GM21367 (cell line): ENCODE results near the gene SPATS2.
"Not testable (repeated sequence)": the region's sequence is repeated elsewhere in the genome, so short reads cannot be mapped to it uniquely, and the experiment has no call there.

Experiments used
- ATAC-seq: cut with Tn5 transposase; IDR thresholded peaks from one replicate; pipeline ENCODE4 v1.9.1; 2021; ENCODE audit not compliant: unreplicated experiment

SPATS2 gene

DNA sequence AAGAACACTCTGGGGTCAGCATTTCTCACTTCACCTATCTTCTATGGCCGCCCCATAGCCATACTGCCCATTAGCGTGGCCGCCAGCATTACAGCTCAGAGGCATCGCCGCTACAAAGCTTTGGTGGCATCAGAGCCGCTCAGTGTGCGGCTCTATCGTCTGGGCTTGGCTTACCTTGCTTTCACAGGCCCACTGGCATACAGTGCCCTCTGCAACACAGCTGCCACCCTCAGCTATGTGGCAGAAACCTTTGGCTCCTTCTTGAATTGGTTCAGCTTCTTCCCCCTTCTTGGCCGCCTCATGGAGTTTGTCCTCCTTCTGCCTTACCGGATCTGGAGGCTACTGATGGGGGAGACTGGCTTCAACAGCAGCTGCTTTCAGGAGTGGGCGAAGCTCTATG, 18.0 kb upstream of the SPATS2 start:
- ATAC-seq, result no peak

- ATAC-seq, result no peak
Observed at GRCh38 chr12:49352351-49352750, 14.9 kb upstream of the SPATS2 start.

DNA sequence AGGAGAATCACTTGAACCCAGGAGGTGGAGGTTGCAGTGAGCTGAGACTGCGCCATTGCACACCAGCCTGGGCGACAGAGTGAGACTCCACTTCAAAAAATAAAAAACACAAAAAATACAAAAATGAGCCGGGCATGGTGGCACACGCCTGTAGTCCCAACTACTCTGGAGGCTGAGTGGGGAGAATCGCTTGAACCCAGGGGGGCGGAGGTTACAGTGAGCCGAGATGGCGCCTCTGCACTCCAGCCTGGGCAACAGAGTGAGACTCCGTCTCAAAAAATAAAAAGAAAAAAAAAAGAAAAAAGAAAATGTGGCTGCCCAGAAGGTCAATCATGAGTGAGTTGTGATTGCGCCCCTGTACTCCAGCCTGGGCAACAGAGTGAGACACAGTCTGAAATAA, 11.3 kb upstream of the SPATS2 start:
- no peak for ATAC-seq

GRCh38 chr12:49357103-49357678, 10.1 kb upstream of the SPATS2 start:
- ATAC-seq, result no peak

DNA sequence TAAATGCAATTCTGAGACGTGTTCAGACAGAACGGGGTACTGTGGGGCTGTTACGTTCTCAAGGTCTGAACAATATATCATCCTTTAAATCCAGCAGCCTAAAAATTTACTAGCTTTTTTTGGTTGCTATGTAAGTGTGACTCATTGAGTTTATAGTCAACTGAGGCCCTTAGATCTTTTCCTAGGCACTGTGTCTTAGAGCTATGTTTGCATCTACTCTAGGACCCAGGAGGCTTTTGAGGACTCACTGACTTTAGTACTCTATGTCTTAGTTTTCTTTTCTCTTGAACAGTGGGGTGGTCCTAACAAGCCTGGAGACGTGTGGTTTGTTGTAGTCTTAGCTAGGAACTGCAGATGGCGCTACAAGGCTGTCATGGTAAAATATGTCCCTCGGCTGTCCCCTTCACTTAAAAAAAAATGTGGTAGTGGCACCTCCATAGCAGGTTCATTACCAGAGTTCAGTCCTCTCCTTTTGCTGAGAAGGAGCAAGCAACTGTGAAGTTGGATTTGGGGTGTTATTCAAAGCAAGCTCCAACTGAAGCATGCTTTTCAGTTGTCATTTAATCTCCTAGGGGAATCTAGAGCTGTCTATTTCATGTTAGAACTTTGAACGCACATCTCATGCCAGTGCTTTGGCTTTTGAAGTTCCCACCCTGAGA, 8.7 kb upstream of the SPATS2 start:
- no peak for ATAC-seq

GRCh38 chr12:49359671-49360070, 7.6 kb upstream of the SPATS2 start:
- ATAC-seq, result no peak

GRCh38 chr12:49362077-49362476, 5.2 kb upstream of the SPATS2 start:
- no peak for ATAC-seq

- ATAC-seq, result no peak
Observed at GRCh38 chr12:49364989-49365388, 2.3 kb upstream of the SPATS2 start.

GRCh38 chr12:49365542-49365941, 1.7 kb upstream of the SPATS2 start:
- no peak for ATAC-seq

DNA sequence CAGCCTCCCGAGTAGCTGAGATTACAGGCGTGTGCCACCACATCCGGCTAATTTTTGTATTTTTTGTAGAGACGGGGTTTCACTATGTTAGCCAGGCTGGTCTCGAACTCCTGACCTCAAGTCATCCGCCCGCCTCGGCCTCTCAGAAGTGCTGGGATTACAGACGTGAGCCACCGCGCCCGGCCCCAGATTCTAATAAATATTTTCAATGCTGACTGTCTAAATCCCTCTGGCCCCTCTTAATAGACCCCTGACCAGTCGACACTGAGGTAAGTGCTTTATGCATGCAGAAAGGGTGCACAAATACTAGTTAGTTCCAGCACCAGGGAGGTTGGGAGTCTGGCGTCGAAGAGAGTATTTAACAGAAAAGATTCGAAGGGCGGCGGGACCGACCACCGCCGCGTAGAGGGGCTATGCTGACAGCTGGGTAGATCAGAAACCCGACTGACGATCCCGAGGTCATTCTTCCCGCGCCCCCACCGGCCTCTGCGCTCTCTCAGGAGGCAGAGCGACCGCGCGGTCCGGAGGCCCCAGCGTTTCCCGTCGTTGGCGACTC, 1.1 kb upstream of the SPATS2 start:
- no peak for ATAC-seq

GRCh38 chr12:49366652-49367380, 446 bp upstream of the SPATS2 start:
- ATAC-seq, result peak; percentile 63

- no peak for ATAC-seq
Observed at GRCh38 chr12:49368240-49368600, 958 bp downstream of the SPATS2 start.

GRCh38 chr12:49369411-49370145, 2.3 kb downstream of the SPATS2 start:
- ATAC-seq, result peak; percentile 42

- ATAC-seq, result no peak
Observed at GRCh38 chr12:49370539-49370938, 3.3 kb downstream of the SPATS2 start.

DNA sequence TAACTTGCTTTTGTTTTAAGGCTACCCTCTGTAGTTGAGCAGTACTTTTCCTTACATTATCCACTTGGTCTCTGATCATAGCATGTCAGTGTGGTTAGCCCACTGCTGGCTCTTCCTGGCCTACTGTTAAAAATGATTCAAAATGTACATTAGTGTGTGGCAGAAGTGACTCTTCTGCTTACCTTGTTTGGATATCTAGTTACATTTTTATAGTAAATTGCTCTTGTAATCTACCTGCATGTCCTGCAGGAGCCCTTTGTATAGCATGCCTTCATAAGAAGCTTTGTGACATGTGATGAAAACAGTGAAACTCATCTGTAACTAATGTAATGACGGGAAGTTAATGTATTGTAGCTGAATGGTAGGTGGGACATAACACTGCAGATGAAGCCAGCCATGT, 8.1 kb downstream of the SPATS2 start:
- ATAC-seq, result no peak

GRCh38 chr12:49377386-49377785, 10.1 kb downstream of the SPATS2 start:
- no peak for ATAC-seq

DNA sequence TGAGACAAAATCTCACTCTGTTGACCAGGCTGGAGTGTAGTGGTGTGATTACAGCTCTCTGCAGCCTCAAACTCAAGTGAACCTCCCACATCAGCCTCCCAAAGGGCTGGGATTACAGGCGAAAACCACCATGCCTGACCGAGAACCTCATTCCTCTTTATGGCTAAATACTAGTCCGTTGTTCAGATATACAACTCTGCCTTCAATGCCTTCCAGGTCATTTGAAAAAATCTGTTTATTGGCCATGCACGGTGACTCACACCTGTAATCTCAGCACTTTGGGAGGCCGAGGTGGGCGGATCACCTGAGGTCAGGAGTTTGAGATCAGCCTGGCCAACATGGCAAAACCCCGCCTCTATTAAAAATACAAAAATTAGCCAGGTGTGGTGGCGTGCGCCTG, 12.9 kb downstream of the SPATS2 start:
- ATAC-seq, result not testable (repeated sequence)

DNA sequence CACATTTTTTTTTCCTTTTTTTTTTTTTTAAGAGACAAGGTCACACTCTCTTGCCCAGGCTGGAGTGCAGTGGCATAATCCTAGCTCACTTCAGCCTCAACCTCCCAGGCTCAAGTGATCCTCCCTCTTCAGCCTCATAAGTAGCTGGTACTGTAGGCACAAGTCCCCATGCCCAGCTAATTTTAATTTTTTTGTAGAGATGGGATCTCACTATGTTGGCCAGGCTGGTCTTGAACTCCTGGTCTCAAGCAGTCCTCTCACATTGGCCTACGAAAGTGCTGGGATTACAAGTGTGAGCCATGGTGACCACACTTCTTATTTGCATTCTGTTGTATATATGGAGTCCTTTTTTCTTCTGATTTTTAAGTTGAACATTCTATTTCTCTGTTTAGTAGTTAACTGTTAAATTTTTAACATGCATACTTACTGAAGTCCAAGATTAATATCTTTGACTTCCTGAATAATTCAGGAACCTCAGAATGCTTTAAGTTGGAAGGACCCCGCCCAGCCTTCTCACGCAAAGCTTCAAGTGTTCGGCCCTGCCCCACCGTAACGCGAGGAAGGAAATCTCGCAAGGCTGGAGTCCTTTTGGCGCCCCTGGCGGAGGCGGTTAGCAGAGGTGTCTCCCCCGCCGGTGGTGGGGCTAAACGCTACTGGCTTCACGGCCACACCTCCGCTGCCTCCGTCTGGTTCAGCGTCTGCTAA, 21.6 kb downstream of the SPATS2 start:
- no peak for ATAC-seq

DNA sequence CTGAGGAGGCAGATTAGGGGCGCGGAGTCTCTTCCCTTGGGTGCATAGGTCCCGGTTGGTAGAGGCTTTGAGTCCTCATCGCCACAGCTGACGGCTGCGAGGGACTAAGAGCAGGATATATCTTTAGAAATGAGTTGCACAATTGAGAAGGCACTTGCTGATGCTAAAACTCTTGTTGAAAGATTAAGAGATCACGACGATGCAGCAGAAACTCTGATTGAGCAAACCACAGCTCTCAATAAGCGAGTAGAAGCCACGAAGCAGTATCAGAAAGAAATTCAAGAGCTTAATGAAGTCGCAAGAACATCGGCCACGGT, 22.1 kb downstream of the SPATS2 start:
- ATAC-seq, result no peak

DNA sequence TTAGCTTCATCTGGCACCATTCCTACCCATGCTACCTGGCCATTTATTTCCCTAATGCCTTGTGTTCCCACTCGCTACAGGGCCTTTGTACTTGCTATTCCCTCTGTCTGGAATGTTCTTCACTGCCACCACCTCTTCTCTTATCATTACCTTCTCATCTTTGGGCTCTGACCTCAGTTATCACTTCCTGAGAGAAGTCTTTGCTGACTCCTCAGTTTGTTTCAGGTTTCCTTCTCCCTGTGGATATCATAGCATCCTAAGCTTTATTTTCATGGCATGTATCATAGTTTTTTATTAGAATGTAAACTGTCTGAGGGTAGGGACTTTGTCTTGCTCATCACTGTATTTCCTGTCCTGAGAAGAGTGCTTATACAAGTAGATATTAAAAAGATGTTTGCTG, 29.7 kb downstream of the SPATS2 start:
- no peak for ATAC-seq

GRCh38 chr12:49400304-49400703, 33.0 kb downstream of the SPATS2 start:
- ATAC-seq, result no peak
